Activated T-helper 1 cell treated with Interleukin-2 at 50 U/mL for 16 hours (primary cell): ENCODE results near the gene MRC2.

Source experiments
- DNase-seq: peaks from one replicate; pipeline ENCODE4 v3.0.0-alpha.2; 2020; ENCODE audit warnings: low read depth

MRC2 gene

DNA sequence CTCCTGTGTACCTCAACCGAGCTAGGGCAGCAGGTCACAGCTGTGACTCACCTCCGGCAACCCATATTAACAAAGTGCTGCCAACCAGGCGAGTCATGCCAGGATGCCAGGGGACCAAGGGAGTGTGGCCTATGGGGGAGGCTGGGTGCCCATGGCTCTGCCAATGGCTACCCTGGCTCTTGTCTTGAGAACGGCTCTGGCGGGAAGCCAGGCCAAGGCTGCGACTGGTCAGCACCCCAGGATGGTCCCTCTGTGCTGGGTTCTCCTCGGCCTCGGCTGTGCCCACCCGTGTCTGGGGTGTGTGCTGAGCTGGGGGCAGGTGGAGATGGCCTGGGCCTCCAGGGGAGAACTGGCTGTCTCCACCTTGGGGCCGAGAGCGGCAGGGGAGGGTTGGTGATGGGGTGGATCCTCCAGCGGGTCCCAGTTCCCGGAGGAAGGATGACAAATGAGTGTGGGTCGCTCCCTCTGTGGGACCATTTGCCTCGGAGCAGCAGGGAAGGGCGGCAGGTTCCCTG lies 75.8 kb downstream of the MRC2 start:
- DNase-seq: no peak

DNA sequence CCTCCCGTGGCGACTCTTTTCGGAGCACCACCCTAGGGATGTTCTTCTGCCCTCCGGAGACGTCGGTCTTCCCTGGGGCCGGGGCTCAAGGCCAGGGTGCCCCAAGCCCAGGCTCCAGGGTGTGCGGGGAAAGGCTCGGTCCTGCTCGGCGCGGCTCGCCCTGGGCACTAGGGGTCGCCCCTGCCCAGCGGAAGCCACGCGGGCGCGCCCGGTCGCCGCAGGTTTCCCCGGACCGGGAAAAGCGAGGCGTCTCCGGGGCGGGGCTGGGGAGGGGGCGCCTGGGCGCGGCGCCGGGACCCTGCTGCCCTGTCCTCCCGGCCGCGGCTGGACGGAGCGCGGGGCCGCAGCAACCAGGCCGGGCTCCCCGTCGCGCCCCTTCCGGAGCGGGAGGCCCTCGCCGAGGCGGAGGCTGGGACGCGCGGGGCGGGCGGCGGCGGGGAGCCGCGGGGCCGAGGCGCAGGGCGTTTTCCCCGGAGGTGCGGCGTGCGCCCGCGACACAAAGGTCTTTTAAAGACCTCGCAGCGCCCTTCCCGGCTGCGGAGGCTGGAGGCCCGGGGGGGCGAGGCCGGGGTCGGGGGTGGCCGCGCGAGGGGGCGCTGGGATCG lies 76.4 kb downstream of the MRC2 start:
- DNase-seq: peak; percentile 61

DNA sequence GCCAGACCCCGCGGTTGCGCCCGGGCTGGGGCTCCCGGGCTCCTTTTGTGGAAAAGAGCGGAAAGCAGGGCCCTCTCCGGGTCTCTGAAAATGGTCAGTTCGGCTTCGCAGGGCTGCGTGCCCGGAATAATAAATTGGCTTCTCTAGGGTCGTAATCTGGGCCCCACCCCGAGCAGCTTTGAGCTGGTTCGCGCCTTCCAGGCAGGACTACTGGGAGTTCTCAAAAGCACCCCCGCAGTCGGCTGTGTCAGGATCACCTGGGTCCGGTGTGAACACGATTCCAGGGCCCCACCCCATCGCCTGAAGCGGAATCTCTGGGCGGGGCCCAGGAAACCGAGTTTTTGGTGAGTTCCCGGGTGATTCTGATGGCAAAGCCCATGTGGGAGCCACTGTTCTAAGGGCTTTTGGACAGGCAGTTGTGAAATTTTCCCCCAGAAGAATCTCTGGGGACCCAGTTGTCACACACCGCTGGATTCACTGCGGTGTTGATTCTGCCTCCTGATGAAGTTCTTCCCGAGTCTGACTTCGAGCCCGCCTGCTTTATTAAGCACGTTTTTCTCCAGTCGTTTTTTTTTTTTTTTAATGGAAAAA lies 77.0 kb downstream of the MRC2 start:
- no peak for DNase-seq

DNA sequence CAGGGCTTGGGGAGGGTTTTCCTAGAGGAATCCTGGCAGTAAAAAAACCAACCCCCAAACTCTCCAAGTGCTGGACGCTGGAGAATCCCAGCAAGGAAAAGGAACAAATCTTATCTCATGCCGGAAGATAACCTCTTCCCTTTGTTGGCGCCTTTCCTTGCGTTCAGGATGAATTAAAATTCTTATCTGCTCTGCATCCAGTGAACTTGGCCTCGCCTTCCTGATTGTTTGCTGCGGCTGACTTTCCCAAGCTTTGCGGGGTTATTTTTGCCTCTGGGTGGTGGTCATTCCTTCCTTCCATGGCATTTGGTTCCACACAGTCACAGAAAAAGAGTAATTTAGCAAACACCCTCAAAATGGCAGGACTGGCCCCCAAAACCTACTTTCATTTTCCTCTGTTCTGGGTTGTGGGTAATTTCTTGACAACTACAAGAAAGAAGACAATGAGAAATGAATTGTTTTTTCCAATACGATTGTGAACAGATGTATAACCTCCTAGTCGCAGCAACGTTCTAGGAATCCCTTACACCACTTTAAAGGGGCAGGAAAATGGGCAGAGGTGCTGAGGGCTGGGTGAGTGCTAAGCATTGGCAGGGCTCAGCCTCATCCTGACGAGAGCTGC lies 77.8 kb downstream of the MRC2 start:
- no peak for DNase-seq

DNA sequence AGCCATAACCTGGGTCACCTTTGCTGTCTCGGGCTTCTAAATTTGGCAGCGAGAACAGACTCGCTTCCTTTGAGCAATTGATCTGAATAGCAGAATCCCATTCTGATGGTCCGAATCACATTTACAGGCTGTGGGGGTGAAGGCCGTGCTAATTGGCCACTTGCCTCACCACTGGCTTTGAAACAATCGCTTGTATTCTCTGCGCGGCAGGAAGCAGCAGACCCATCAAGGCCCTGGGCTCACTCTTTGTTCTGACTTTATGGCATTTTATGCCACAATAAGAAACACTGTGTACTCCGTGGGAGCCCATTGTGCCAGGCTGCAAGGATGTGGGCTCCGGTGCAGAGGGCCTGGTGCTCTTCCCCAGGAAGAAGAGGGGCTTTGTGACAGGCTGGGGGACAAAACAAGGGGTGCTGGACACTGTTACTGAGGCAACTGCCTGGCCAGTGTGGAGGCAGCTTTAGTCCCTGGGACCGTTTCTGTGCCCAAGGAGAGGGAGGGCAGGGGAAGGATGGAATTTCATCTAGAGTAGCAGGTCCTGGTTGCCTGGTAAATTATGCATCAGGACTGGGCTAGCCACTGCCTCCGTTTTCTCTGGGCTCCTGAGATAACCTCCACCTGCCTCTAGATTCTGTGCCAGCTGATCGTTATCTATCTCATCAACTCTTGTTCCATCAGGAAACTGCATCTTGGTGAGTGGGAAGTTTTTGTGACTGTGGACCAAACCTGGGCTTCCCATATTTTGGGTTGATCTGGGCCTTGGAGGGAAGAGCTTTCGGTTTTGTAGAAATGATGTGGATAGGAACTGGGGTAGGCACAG lies 78.5 kb downstream of the MRC2 start:
- DNase-seq: no peak

DNA sequence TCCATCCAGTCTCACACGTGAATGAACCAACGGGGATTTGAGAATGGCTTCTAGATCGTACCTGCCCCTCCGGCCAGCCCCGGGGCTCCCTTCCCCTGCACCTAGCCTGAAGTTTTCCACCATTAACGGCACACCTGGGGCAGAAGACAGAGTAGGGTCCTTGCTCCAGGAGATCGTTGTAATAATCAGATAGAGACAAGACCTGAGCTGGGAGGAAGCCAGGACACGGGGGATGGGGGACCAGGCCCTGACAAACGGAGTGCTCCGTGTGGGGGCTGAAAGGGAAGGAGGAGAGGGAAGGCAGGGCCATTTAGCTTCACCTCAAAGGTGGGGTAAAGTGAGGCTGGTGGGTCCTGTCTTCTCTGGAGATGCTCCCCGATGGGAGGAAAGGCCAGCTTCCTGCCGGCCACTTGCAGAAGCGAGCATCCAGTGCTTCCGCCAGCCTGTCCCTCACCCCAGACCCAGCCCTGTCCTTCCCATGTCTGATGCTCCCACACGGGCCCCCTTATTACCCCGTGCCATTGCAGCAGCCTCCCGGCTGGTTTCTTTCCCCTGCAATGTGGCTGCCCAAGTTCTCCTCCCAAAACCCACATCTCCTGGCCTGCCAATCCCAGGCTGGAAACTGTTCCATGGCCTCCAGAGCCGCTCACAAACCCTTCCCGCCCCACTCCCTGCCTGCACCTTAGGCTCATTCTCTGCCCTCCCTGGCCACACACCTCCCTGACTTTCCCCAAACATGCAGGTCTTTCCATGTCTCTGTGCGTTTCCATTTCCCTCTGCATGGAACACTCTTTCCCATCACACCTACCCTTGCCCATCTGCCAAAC lies 79.3 kb downstream of the MRC2 start:
- DNase-seq: no peak

DNA sequence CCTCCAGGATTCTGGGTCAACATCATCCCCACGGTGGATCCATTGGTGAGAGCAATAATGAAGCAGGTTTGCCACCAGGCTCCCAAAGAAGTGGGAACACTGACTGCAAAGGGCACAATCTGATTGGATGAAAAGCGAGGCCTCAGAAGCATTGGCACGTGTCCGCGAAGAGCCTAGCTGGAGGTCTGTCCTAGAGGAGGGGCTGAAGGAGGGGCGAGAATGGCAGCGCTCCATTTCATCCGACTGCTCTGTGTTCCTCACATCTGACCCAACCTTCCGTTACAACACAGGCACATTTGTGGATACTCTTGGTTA lies 79.9 kb downstream of the MRC2 start:
- no peak for DNase-seq

DNA sequence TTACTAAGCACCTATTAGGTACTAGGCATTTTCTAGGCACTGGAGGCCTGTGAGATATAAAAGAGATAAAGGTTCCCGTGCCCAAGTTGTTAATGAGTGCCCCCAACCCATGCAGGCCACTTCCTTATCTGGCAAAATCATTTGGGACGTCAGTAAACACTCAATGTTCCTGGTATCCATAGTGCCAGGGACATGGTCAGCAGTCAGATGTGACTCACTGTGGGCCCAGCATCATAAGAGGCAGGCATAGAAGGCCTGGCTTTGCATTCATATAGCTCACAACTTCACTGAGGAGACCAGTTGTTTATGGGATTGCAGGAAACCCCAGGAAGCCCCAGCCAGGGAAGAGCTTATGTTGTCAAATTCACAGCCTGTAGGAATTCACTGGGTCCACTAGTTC lies 81.1 kb downstream of the MRC2 start:
- DNase-seq: no peak

DNA sequence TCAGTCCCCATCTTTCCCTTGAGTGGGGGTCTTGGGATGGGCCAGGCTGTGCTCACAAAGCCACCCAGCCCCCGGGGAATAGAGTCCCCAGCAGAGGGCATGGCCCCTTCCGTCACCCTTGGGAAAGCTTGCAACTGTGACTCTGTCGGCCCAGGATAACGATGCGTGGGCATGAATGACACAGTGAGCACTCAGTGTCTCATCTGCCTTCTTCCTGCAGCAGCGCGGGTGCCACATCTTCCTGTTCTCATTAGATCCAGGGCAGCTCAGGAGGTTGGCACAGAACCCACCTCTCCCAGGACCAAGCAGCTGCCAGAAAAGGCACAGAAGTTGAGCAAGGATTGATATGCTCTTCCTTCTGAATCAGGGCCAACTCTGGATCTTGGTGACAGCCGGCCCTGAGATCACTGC lies 84.7 kb downstream of the MRC2 start:
- no peak for DNase-seq

DNA sequence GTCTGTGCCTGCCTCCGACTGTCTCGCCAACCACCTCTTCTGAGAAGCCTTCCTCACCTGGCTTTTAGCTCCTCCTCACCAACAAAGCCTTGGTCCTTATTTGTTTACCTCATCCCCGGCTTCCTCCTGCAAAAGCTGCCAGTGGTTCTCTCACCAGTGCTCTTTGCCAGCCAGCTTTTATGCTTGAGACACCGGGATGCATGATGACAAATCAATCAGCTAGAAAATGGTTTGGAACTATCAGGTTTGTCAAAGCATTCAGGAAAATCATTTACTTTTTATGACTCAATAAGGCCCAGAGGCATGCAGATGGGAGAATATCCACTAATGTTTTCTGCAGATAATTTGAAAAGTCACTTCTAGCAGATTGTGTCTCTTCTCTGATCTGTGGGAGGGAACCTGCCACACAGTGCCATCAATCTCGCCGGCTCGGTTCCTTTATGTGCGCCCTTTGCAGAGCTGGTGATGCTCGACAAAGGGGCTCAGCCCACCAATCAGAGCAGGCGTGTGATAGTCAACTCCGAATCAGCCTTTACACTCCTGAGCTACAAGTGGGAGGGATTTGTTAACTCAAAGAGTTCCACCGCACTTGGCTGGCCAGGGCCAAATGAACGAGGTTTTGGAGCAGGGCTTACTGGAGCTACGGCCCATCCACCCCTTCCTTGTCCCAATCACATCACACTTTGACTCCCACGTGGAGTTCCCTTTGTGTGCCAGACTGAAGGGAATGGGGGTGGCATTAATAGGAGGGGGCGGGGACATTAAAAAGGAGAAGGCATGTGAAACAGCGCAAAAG lies 85.8 kb downstream of the MRC2 start:
- DNase-seq: no peak

DNA sequence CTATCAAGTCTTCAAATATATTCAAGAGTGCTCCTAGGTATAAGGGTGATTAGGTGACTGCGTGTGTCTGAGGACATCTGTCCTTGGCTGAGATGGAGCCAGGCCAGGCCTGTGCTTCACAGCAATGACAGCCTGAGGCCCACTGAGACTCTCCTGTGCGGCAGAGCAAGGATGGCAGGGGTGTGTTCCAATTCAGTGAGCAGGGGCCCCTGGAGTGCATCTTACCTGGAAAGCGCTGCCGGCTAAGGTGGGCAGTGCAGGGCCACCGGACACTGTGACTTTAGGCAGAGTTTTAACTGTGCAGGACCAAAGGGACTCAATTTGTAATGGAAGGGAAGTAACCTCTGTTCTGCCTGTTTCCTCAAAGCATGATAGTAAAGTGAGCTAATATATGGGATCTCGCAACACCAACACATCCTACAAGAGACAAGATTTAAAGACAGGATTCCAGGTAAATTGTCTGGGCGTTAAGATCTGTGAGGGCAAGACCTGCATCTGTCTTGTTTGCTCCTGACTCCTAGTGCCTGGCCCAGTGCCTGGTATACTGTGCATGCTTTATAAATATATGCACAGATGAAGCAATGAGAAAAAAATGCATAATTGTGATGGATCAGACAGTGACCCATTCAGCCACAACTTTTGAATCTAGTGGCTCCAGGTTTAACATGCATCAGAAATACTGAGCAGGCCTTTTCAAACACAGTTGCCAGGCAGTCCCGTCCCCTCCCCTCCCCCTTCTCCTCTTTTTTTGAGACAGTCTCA lies 86.7 kb downstream of the MRC2 start:
- no peak for DNase-seq

DNA sequence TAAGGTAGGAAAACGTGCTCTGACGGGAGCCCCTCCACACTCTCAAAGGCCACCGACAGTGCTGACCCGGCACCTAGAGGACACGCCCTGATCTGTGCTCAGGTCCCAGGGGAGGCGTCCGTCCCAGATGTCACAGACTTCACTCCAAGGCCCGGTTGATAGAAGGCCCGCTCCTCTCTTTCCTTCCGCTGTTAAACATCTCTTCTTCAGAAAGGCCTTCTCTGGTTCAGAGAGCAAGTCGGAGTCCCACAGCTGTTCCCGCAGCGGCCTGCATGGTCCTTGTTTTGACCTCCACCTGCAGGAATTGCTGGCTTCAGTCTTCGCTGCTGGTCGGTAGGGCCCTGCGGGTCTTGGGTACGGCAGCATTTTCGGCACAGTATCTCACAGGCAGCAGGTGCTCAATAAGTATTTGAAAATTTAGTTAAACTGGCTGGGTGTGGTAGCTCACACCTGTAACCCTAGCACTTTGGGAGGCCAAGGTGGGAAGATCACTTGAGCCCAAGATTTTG lies 88.5 kb downstream of the MRC2 start:
- no peak for DNase-seq

DNA sequence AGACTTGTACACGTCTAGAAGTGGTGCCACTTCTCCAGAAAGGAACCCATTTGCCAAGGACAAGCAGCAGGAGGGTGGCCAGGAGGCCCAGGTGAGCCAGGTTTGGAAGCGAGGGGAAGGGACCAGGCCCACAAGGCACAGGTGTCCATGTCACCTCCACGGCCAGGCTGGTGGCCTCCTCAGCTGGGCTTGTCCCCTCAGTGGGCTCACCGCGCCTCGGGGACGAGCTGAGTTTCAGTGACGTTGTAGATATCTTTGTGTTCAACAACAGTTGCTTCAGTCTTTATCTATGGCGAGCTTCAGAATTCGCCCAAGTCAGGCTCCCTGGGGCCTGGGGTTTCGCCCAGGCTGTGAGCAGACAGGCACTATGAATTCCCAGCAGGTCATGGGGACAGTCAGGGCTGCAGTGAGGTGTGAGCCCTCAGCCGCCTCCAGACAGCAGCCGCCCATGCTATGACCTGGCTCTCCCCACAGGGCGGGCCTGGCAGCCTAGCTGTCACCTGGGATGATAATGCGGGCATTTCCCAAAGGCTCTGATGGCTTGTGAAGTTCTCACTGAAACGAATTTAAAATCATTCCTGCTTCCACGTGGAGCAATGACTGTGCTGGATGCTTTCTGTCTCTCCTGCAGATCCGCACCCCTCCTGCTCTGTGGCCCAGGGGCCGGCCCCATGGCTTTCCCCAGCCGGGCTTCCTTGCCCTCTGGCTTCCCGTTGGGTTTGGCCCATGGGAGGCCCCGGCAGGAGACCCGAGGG lies 89.5 kb downstream of the MRC2 start:
- no peak for DNase-seq

DNA sequence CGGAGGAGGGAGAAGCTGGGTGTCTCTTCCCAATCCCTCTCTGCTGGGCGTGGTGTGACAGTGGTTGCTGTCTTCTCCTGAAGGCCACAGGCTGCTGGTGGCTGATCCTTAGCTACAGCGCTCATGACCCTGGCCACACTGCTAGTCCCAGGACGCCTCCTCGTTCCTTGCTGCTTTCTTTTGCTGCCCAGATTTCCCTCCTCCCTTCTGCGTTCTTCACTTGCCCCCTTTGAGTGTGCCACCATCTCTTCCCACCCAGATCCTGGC lies 90.1 kb downstream of the MRC2 start:
- no peak for DNase-seq

DNA sequence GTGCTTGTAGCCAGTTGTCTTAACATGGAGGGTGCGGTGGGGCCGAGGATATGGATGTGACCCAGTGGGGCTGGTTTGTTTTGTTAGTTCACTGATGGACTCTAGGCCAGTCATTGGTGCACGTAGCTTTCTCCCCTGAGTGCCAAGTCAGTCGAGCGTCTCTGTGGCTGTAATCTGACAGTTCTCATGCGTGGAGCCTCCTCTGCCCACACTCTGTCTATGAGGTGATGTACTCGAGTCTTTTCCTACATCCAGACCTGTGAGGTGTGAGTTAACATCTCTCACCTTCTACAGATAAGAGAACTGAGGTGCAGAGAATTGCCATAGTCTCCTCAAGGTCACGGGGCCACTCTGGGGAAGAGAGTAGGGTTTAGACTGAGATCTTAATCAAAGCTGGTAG lies 90.4 kb downstream of the MRC2 start:
- no peak for DNase-seq

DNA sequence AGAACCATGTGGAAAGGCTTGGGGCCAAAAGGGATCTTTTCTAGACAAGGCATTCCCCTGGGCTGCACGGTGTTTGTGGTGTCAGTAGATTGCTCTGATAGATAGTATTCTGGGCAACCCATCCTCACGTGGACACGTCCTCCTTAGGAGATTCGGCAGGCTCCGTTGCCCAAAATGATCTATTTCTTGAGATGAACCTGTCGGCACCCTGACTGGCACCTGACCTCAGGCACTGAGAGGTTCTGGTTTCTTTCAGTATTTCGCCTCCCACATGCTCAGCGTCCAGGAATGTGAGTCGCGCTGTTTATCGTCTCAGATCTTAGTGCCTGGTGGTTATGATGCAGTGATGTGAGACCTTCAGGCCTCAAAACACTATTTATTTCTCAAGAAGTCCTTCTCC lies 91.0 kb downstream of the MRC2 start:
- DNase-seq: no peak

DNA sequence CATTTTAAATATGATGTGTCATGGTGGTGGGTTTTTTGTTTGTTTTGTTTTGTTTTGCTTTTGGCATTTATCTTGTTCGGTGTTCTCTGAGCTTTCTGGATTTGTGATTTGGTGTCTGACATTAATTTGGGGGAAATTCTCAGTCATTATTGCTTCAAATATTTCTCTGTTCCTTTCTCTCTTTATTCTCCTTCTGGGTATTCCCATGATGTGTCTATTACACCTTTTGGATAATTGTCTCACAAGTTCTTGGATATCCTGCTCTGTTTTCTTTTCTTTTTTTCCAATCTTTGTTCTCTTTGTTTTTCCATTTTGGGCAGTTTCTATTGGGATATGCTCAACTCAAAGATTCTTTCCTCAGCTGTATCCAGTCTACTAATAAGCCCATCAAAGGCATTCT lies 92.1 kb downstream of the MRC2 start:
- DNase-seq: no peak

DNA sequence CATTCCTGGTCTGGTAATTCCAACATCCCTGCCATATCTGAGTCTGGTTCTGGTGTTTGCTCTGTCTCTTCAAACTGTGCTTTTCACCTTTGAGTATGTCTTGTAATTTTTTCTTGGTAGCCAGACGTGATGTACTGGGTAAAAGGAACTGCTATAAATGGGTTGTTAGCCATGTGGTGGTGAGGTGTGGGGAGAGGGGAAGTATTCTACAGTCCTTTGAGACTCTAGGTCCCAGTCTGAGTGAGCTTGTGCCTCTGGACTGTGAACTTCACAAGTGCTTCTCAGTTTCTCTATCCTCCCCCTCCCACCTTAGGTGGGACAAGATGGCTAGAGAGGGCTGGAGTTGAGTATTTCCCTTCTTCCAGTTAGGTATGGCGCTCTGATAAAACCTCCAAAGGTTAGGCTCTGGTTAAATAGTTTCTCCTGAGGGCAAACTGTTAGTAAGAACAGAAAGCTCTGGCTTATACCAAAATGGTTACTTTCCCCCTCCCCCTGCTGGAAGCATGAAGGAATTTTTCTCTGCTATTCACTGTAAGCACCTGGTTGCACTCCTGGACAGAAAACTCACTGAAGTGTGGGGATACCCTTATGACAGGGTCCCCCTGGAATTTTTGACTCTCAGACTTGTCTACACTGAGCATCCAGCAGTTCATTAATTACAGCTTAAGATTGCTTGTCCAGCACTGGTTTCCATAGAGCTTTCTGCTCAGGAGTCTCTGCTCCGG lies 92.8 kb downstream of the MRC2 start:
- no peak for DNase-seq

DNA sequence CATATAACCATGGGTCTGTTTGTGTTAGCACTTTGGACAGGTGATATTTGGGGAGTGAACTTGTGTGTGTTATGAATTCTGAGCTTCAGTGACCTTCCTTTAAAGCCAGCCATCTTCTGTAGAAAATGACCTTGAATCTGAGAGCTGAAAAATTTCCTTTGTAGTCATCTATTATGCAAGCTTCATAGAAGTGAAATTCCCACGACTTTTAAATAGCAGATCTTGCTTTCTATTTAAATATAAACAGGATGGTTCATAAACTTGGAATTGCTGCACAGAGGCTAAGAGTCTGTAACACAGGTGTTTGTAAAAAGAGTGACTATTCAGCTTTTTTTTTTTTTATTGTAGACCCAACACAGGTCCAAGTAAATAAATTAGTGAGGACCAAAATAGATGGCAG lies 95.2 kb downstream of the MRC2 start:
- no peak for DNase-seq
